Measurements from ENCODE around the gene NFATC2.
"Not testable (repeated sequence)": the region's sequence is repeated elsewhere in the genome, so short reads cannot be mapped to it uniquely, and the experiment has no call there.

The NFATC2 gene

DNA sequence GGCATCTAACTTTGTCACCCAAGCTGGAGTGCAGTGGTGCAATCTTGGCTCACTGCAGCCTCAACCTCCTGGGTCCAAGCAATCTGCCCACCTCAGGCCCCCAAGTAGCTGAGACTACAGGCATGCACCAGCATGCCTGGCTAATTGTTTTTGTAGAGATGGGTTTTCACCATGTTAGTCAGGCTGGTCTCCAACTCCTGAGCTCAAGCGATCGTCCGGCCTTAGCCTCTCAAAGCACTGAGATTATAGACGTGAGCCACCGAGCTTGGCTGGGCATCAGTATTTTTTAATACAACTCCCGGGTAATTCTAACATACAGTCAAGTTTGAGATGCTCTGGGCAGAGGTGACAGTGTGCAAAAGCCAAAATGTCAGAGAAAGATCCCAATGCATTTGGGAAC is 73.5 kb downstream of the NFATC2 start:
- no peak for DNase-seq

DNA sequence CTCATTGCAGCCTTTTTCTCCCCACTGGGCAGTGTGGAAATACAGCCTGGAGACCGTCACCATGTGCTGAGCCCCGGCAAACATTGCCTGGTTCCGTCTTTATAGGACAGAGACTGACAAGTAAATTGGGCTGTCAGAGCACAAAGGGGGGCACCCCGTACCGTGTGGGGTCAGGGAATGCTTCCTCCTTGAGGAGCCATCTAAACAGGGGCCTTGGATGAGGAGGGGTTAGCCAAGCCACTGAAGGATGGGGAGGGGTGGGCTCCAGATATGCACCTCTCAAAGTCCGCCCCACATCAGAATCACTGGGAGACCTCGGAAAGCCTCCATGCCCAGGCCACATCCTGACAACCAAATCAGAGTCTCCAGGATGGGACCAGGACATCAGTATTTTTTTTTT is 73.9 kb downstream of the NFATC2 start:
- no peak for DNase-seq

DNA sequence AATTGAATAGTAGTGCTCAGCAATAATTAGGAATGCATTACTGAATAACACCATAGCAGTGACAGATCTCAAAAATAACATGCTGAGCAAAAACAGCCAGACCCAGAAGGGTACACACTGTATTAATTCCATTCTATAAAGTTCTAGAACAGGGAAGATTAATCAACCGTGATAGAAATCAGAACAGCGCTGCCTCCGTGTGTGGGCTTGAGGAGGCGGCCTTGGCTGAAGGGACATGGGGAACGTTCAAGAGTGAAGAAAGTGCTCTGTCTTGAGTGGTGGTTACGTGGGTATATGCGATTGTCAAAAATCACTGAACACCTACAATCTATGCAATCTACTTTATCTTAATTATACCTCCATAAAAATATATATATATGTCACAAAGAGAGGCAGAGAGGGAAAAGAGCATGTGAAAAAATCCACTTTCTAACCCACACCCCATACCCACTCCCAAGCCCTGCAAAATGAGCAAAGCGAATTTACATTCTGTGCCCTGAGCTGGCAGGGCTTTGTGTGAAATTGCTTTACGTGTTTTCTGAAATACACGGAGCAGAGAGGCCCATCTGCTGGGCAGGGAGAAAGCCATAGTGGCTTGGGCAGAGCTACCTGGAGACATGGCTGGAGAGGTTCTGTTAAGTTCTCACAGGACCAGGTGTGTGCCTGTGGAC is 74.4 kb downstream of the NFATC2 start:
- DNase-seq: no peak

DNA sequence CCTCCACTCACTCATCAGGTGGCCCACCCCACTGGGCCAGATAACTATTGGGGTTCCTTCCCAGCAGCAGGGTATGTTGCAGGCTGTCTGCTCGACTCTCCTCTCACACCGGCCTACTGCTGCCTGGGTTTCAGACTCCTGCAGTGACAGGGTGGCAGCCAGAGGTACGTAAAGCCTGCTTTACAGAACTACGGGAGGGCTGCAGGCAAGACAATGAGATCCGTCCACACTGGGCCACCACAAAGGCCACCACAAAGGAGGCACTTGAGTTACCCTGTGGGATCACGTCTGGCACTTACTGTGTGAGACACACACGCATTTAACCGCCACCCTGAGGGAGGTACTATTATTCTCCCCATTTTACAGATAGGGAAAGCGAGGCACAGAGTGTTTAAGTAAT is 78.5 kb downstream of the NFATC2 start:
- DNase-seq: no peak

DNA sequence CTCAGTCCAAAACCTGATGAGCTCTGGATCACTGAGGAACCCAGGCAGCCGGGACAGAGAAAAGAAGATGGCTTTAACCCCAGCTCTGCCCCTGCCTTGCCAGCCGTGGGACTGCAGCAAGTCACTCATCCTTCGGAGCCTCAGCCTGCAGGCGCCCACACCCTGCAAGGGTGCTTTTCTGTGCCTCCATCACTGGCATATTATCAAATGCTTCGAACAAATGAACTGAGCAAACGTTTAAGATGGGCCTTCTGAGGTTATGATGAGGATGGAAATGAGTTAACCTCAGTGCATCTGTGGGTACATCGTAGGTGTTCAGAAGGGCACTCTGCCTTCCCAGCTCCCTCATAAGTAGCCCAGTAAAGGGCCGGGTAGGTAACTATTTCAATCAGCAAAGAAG is 79.0 kb downstream of the NFATC2 start:
- DNase-seq: no peak

DNA sequence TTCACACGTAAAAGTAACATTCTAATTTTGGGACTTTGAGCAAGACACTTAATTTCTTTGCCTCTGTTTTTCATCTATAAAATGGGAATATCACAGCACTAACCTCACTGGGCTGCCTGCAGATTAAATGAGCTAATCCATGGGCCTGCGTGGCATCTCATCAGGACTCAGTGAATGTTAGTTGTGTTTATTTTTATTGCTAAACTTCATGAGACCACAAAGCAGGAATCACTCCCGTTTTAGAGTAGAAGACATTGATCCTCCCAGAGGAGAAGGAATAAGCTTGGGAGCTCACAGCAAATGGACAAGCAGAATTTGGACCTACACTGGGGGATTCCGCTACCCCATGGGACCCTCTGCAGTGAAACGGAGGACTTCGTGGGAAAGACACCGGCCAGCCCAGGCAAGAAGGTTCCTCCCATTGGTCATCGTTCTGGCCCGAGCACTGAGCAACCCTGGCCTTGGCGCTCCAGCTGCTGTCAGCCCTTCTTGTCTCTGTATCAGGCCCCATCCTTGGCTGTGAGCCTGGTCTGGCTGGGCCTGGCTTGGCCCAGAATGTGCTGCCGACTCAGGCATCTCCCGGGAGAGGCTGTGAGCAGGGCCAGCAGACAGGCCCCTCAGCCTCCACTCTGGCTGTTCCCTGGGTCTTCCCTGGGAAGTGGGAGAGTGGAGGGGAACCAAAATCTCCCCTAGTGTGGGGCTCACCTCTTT is 79.8 kb downstream of the NFATC2 start:
- peak; percentile 91 for DNase-seq

DNA sequence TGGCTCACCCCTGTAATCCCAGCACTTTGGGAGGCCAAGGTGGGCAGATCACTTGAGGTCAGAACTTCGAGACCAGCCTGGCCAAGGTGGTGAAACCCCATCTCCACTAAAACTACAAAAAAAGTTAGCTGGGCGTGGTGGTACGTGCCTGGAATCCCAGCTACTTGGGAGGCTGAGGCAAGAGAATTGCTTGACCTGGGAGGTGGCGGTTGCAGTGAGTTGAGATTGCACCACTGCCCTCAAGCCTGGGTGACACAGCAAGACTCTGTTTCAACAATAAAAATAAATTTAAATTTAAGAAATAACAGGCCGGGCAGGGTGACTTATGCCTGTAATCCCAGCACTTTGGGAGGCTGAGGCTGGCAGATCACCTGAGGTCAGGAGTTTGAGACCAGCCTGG is 80.7 kb downstream of the NFATC2 start:
- DNase-seq: not testable (repeated sequence)

DNA sequence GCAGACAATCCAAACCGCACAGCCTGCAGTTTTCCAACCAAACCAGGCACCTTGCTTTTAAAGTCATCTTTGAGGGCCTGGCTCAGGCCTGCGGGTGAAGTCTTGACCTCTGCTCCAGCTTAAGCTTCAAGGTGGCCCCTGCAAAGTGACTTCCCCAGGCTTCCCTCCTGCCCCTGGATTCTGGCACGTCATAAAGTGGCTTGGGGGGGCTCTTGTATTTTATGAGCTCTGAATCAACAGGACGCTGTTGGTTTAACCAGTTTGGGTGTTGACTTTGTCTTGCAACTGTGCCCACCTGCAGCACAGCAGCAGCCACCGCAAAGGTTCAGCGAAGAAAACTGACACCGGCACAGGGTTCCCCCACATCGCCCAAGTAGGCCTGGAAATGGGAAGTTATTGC is 81.2 kb downstream of the NFATC2 start:
- DNase-seq: no peak

DNA sequence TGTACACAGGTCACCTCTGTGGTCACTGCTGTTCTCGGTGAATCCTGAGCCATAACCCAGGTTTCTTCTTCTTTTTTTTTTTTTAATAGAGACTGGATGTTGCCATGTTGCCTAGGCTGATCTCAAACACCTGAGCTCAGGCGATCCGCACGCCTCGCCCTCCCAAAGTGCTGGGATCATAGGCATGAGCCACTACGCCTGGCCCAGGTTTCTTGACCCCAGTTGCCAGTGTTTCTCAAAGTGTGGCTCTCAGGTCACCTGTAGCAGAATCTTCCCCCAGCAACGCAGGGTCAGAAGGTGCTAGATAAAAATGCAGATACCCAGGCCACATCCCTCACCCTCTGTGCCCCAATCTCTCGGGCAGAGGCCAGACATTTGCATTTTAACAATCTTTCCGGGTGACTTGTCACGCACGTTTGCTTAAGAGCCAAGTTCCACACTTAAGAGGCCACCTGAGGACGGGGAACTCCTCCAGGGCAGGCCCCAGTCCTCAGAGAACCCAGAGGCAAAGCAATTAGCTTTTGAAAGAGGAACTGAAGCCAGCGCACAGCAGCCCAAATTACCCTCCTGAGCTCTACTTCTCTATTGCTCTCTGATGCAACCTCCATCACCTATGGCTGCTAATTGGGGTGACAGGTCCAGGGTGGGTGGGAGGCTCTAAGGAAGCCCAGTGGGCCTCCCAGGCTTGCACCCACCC is 81.8 kb downstream of the NFATC2 start:
- no peak for DNase-seq

DNA sequence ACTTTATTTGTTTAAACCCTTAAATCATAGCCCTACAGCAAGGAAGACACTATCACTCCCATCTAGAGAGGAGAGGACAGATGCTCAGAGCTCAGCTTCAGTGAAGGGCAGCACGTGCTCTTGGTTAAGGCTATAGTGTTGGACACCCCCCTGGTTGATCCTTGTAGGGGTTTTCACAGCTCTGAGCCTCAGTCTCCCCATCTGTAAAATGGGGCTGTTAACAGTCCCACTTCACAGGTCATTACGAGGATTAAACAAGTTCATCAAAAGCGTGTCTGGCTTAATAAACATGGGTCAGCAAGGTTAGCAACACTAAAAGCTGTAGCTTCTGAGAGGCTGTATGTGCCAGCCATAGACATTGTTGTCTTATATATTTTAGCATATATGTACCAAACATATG is 82.4 kb downstream of the NFATC2 start:
- DNase-seq: no peak

DNA sequence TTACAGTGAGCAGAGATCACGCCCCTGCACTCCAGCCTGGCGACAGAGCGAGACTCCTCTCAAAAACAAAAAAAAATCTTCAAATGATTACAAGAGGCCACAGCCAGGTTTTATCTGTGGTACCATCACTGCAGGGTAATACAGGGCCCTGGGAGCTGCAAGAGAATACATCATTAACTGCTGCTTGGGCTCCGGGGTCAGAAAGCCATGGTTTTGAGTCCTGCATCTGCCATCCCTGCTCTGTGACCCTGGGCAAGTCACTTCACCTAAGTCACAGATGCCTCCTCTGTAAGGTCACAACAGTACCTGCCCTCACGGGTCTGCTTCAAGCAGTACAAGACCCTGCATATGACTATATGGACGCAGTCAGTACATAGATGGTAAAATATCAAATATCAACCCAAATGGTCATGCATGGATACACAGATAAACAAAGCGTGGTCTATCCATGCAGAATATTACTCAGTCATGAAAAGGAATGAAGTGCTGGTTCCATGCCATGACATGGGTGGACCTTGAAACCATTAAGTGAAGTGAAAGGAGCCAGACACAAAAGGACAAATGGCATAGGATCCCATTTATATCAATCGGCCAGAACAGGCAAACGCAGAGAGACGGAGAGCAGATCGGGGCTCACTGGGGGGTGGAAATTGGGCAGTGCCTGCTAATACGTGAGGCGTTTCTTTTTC is 83.6 kb downstream of the NFATC2 start:
- no peak for DNase-seq

DNA sequence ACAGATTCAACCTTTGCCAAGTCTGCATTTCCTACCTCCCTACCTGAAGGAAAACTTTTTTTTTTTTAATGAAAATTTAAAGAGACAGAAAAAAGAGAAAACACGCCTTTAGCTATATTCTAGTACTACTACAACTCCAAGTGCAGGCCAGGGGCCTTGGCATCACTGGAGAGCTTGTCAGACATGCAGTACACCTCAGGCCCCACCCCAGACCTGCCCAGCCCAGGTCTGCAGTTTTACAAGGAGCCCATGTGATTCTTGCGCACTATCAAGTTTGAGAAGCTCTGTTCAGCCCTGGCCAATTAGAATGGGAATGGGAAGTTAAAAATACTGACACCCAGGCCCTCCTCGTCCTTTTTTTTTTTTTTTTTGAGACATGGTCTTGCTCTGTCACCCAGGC is 85.0 kb downstream of the NFATC2 start:
- no peak for DNase-seq

DNA sequence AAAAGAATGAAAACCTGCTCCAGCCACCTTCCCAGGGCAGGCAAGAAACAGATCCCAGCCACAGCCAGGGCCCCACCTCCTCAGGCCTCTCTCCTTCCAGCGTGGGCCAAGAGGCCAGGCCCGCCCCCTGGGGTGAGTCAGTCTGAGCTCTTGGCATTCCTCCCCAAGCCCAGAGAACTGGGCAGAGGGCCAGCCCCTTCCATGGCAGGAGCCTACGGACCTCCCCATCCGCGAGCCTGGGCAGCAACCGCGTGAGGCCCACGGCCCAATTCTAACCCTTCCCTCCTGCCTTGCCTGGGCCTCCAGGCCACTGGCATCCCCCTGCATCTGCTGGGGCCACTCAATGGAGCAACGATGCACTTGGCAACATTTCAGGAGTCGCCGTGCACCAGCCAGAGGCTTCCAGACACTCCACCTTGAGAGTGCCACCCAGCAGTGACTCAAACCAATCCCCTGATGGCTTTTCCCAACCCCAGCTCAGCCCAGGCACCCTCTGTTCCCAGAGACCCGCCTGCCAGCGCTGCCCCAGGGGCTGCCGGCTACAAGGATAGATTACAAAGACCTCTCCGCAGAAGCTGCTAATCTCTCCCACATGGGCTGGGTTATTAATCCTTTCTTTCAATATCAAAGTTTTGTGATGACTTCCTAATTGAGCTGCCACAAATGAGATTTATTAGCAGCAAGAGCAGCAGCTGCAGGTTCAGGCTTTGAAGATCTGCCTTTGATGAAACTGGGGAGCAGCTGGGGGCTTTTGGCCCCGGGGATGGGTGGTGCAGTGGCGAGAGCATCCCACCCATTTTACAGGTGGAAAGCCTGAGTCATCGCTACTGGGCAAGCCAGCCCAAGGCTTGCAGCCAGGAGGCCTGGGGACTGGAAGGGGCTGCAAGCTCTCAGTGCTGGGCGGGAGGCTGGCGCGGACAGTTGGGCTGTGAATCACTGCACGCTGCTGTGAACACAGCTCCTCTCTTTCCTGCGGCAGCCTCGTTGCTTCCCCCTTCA is 85.7 kb downstream of the NFATC2 start:
- DNase-seq: peak; percentile 98

DNA sequence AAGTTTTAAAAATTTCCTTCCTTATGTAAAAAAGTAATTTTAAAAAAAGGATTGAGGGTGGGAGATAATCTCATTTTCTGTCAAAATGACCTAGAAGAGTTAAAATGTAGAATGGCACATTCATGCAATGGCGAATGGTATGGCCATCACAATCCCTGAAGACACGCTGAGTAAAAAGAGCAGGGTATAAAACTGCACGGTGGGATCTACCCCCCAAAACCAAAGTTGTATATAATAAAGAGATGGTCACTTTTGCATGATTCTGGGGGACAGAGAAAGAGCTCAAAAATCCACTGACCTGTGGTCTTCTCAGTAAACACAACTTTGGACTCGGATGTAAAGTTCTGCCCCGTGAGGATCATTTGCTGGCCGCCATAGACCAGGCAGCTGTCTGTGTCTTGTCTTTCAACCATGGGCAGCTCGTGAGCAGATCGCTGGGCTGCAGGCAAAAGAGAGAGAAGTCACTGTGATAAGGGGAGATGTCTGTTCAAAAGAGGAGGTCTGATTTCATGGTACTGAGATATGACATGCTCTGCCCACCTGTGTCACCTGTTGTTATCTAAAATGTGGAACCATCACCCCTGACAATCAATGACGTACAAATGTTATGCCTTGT is 88.2 kb downstream of the NFATC2 start:
- DNase-seq: no peak

DNA sequence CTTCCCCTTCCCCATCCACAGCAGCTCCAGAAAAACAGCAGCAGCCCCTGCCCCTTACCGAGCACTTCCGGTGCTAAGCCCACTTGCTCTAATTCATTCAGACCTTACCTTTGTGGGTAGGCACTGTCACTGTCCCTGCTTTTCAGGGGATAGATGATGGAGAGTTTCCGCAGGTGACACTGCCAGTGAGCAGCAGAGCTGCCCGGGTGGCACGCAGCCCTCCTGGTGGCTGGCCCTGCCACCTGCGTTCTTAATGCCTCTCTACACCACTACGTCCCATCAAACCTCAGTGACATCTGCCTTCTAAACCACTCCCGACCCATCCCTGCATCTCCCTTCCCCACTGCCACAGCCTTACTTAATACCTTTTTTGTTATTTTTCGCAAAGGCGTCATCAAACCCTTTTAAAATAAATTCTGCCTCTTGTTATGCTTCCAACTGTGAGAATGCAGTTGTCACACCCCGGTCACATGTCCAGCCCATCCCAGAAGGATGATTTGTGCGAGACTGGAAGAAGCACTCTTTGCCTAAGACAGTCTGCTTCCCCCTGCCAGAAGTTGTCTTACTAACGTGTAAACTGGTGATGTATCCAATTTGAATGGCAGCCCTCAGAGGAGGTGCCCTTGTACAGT is 89.7 kb downstream of the NFATC2 start:
- no peak for DNase-seq

DNA sequence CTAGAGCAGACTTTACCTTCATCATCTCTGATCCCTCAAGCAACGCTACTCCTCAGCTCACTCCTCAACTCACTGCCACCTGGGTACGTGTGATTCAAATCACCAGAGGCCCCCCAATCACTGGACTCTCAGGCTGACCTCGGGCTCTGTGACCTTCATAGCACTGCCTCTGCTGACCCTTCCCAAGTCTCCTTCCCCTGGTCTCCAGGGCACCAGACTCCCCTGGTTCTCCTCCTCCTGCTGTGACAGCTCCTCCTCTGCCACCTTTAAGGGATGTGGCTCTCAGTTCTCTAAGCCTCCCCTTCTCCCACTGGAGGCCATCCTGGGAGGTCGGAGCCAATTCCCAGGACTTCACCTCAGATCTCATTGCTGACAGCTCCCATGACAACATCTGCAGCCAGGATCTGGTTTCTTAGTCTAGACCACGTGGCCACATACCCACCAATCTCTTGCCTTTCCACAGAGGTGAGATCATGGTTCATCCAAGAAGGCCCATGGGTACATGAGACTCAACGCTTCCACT is 90.4 kb downstream of the NFATC2 start:
- DNase-seq: no peak

DNA sequence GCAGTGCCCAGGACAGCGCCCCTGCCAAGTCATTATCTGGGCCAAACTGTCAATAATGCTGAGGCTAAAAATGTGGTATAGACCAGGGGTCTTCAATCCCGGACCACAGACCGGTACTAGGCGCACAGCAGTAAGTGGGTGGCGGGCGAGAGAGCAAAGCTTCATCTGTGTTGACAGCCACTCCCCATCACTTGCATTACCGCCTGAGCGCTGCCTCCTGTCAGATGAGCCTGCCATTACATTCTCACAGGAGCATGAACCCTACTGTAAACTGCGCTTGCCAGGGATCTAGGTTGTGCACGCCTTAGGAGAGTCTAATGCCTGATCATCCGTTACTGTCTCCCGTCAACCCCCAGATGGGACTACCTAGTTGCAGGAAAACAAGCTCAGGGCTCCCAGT is 91.0 kb downstream of the NFATC2 start:
- DNase-seq: no peak

DNA sequence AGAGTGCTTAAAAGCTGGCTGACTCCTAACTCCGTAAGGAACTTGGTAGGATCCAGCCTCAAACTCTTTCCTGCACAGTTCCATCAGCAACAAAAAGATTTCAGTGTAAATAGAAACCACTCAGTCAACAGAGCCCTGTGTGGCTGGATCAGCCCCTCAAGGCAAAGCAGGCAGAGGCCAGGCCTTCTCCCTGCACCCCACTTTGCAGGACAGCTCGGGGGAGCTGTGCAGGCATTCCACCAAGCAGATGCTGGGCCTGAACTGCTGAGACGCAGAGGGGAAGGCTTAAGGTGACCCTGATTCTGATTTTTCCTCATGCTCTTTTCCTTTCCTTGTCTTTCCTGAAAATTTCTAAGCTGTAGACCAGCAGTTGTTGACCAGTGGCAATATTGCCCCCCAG is 91.5 kb downstream of the NFATC2 start:
- no peak for DNase-seq

DNA sequence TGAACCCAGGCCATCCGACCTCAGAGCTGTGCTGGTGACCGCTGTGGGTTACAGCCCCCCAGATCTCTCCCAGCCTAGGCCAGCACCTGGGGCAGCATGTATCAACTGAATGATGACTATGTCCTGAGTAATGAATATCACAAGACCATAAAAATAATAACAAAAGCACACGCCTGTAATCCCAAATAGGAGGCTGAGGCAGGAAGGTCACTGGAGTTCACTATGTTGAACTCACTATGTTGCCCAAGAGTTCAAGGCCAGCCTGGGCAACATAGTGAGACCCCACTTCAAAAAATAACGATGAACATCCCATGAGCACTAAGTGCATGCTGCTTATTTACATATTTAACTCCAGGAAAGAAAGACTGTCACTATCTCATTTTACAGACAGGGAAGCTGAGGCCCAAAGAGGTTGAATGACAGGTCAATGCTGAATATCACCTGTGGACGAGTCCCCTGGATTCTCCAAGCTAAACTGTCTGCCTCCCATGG is 92.3 kb downstream of the NFATC2 start:
- DNase-seq: no peak

DNA sequence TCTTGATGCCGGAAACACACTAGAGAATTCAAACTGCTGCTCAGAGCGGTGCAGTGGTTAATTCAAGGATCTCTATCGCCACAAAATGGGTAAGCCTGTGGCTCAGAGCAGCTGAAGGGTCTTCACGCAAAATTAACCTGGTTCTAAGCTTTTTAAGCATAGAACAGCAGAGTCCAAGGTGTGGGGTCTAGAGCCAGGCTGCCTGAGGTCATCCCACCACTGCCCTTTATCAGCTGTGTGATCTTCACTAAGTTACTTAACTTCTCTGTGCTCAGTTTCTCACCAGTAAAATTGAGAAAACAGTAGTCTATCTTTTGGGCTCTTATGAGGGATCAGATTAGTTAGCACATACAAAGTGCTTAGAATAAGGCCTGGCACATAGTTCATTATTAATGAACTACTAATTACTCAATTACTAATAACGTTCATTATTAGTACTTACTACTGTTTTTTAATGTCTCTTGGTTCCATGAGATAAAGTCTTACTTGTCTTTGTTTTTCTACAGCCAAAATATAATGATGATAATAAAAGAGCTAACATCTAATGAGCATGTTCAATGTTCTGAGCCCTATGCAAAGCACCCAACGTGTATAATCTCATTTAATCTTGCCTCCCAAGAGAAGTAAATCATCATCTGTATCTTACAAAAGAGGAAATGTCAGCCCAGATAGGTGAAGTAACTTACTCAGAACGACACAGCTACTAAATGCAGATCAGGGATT is 92.9 kb downstream of the NFATC2 start:
- no peak for DNase-seq

Measured in femur (tissue), 1 donor.